GM12878 (cell line): Measurements from ENCODE around the gene DEK. TPM values are rescaled to one million over a fixed set of nuclear protein-coding genes. Genes with fewer than 3 reads are reported as not detected.

ENCODE experiments used
- ASH2L ChIP-seq: fragments of 300-600, 200-600 bp; sonication (generic); IDR thresholded peaks from 2 replicates; pipeline ENCODE4 v1.6.1; 2017; ENCODE audit warnings: low read depth, mild to moderate bottlenecking, borderline replicate concordance
- ATF3 ChIP-seq: IDR thresholded peaks from 2 replicates; pipeline ENCODE4 v1.6.1; 2011; ENCODE audit warnings: low read depth, mild to moderate bottlenecking, low read length, moderate library complexity, borderline replicate concordance; ENCODE audit errors: extremely low read depth
- ATF7 ChIP-seq: fragments of 450-650 bp; IDR thresholded peaks from 2 replicates; pipeline ENCODE4 v1.6.1; 2016; ENCODE audit warnings: low read depth, mild to moderate bottlenecking
- BCLAF1 ChIP-seq: fragments of 450-650 bp; IDR thresholded peaks from 2 replicates; pipeline ENCODE4 v1.6.1; 2017; ENCODE audit warnings: antibody characterized with exemption, mild to moderate bottlenecking, moderate library complexity
- BHLHE40 ChIP-seq, 2 experiments: fragments of 450-650 bp in 1 of 2; IDR thresholded peaks; 2 replicates each; pipeline ENCODE4 v1.6.1; 2011 to 2017; ENCODE audit warnings: low read depth in 2 of 2, borderline replicate concordance in 1 of 2, improper control_type of control experiment in 1 of 2, low read length in 1 of 2, mild to moderate bottlenecking in 1 of 2
- CBFB ChIP-seq: IDR thresholded peaks from 2 replicates; pipeline ENCODE4 v1.6.1; 2016; ENCODE audit warnings: antibody characterized with exemption, low read depth
- EZH2 ChIP-seq: IDR thresholded peaks from 2 replicates; pipeline ENCODE4 v1.6.1; 2012; ENCODE audit warnings: low read depth, mild to moderate bottlenecking, control low read depth, inconsistent platforms, low read length, borderline replicate concordance; ENCODE audit not compliant: control insufficient read depth
- IKZF1 ChIP-seq: fragments of 450-650 bp; conservative IDR thresholded peaks from 2 replicates; pipeline ENCODE4 v1.6.1; 2017; ENCODE audit warnings: antibody characterized with exemption, mild to moderate bottlenecking
- IKZF2 ChIP-seq, 2 experiments: fragments of 450-650 bp; IDR thresholded peaks; 2 replicates each; pipeline ENCODE4 v1.6.1; 2017; ENCODE audit warnings: mild to moderate bottlenecking in 2 of 2, moderate library complexity in 2 of 2
- IRF4 ChIP-seq: IDR thresholded peaks from 2 replicates; pipeline ENCODE4 v1.6.1; 2011; ENCODE audit warnings: low read depth, low read length
- JUNB ChIP-seq: IDR thresholded peaks from 2 replicates; pipeline ENCODE4 v1.6.1; 2016; ENCODE audit warnings: antibody characterized with exemption, mild to moderate bottlenecking
- MEF2B ChIP-seq: fragments of 450-650 bp; IDR thresholded peaks from 2 replicates; pipeline ENCODE4 v1.6.1; 2018; ENCODE audit warnings: mild to moderate bottlenecking, moderate library complexity; ENCODE audit not compliant: partially characterized antibody, poor library complexity, severe bottlenecking
- MTA2 ChIP-seq: fragments of 450-650 bp; IDR thresholded peaks from 2 replicates; pipeline ENCODE4 v1.6.1; 2016; ENCODE audit warnings: low read depth, mild to moderate bottlenecking, moderate library complexity
- MTA3 ChIP-seq: IDR thresholded peaks from 2 replicates; pipeline ENCODE4 v1.6.1; 2012; ENCODE audit warnings: low read length, inconsistent platforms, borderline replicate concordance
- NR2C1 ChIP-seq: fragments of 450-650 bp; IDR thresholded peaks from 2 replicates; pipeline ENCODE4 v1.6.1; 2017; ENCODE audit warnings: antibody characterized with exemption, mild to moderate bottlenecking, moderate library complexity
- NR2C2 ChIP-seq: IDR thresholded peaks from 2 replicates; pipeline ENCODE4 v1.6.1; 2011; ENCODE audit warnings: borderline replicate concordance, low read depth; ENCODE audit not compliant: control insufficient read depth, insufficient read length
- PBX3 ChIP-seq: IDR thresholded peaks from 2 replicates; pipeline ENCODE4 v1.6.1; 2011; ENCODE audit warnings: mild to moderate bottlenecking, low read depth, low read length, moderate library complexity; ENCODE audit not compliant: insufficient replicate concordance
- POLR2AphosphoS2 ChIP-seq: IDR thresholded peaks from 2 replicates; pipeline ENCODE4 v1.6.1; 2011; ENCODE audit warnings: low read depth, mild to moderate bottlenecking, low read length, improper control_type of control experiment, moderate library complexity
- SPI1 ChIP-seq: IDR thresholded peaks from 2 replicates; pipeline ENCODE4 v1.6.1; 2011; ENCODE audit warnings: low read depth, mild to moderate bottlenecking, low read length, moderate library complexity, borderline replicate concordance; ENCODE audit not compliant: insufficient read depth
- STAT3 ChIP-seq: IDR thresholded peaks from 2 replicates; pipeline ENCODE4 v1.6.1; 2011; ENCODE audit warnings: low read depth, low read length, improper control_type of control experiment
- TCF12 ChIP-seq: IDR thresholded peaks from 2 replicates; pipeline ENCODE4 v1.6.1; 2011; ENCODE audit warnings: low read depth, mild to moderate bottlenecking, low read length
- YBX1 ChIP-seq: fragments of 450-650 bp; IDR thresholded peaks from 2 replicates; pipeline ENCODE4 v1.6.1; 2016; ENCODE audit warnings: antibody characterized with exemption
- ZNF384 ChIP-seq: IDR thresholded peaks from 2 replicates; pipeline ENCODE4 v1.6.1; 2012; ENCODE audit warnings: low read depth, mild to moderate bottlenecking, low read length, improper control_type of control experiment, borderline replicate concordance
- polyA plus RNA-seq, 11 experiments: library from polyadenylated mRNA; depleted of rRNA in 4 of 11; unstranded in 6 of 11; stranded (reverse) in 5 of 11; fragments of >200 nt; fragmentation: Nextera tagmentation in 4 of 11; fragmentation: Illumina TruSeq in 1 of 11; extraction: Ambion mirVana in 4 of 11; extraction: Trizol in 1 of 11; gene quantifications; 1 replicate in 1 of 11; 2 replicates in 10 of 11; pipeline versions ENCODE4 v1.2.1 to v1.2.3, GENCODE V29; 2011 to 2016; ENCODE audit warnings: inconsistent platforms in 2 of 11, missing spikeins in 2 of 11, low read depth in 1 of 11
- total RNA-seq, 4 experiments: library from RNA; depleted of rRNA in 3 of 4; stranded (reverse); fragments of >200 nt in 3 of 4; fragmentation: Illumina TruSeq in 1 of 4; extraction: Trizol in 1 of 4; gene quantifications; 2 replicates each; pipeline versions ENCODE4 v1.2.1 to v1.2.3, GENCODE V29; 2013 to 2021

Gene DEK
- total and polyA plus RNA-seq, 10 of the 15 experiments (the other 5 are each of a cell fraction or from before 2014, with no cell fraction given), result 111 to 346 (median 196) TPM

GRCh38 chr6:18214003-18214402 is 50.3 kb downstream of the DEK start (continued):
- TF ChIP-seq ASH2L (peak; percentile 82; the same call in 1 of the 2 replicates), ZNF384 (no peak), PBX3 (peak; percentile 12), MEF2B (peak; percentile 42), SPI1 (peak; percentile 32; the same call in 1 of the 2 replicates), NR2C2 (no peak), MTA3 (peak; percentile 77; the same call in 1 of the 2 replicates), STAT3 (no peak), JUNB (no peak), BCLAF1 (no peak), ATF7 (peak; percentile 76), EZH2 (no peak), BHLHE40 (IDR thresholded peaks at IDR 0.05; ENCODE audit: borderline replicate concordance in 1 of 2, low read depth in 2 of 2, low read length in 1 of 2) (peak; percentile 24 to 47; a peak in 1 of 4 replicates), MTA2 (peak; percentile 58), IKZF2 (IDR thresholded peaks at IDR 0.05) (peak; percentile 81 to 87), IKZF1 (peak; percentile 71), IRF4 (no peak), CBFB (0 out of 2 replicates have a peak, but pooled peaks have one; percentile 3), TCF12 (peak; percentile 37; the same call in 1 of the 2 replicates), NR2C1 (no peak), YBX1 (no peak), POLR2AphosphoS2 (no peak), ATF3 (no peak)
